Subcutaneous abdominal adipose tissue (tissue), 5 donors: Measurements from ENCODE around the gene DNAJC27.

Experiments used
- H3K27ac ChIP-seq: one replicate; pipeline ENCODE4 v1.7.0; 2013; ENCODE audit warnings: low read depth, mild to moderate bottlenecking, inconsistent platforms, low read length, moderate library complexity
- H3K27me3 ChIP-seq, 5 donors: one replicate each; pipeline ENCODE4 v1.7.0; 2013; ENCODE audit warnings: low read length in 5 of 5, inconsistent platforms in 1 of 5; ENCODE audit not compliant: control insufficient read depth in 5 of 5, insufficient read depth in 4 of 5
- H3K36me3 ChIP-seq, 5 donors: one replicate each; pipeline ENCODE4 v1.7.0; 2013; ENCODE audit warnings: low read length in 5 of 5; ENCODE audit not compliant: control insufficient read depth in 5 of 5, insufficient read depth in 5 of 5
- H3K4me1 ChIP-seq, 5 donors: one replicate each; pipeline ENCODE4 v1.7.0; 2013; ENCODE audit warnings: low read length in 5 of 5, mild to moderate bottlenecking in 3 of 5, moderate library complexity in 1 of 5; ENCODE audit not compliant: control insufficient read depth in 5 of 5, insufficient read depth in 5 of 5
- H3K4me3 ChIP-seq, 5 donors: one replicate each; pipeline ENCODE4 v1.7.0; 2013; ENCODE audit warnings: low read length in 5 of 5, low read depth in 1 of 5
- H3K9ac ChIP-seq, 5 donors: one replicate each; pipeline ENCODE4 v1.7.0; 2013; ENCODE audit warnings: low read length in 5 of 5, mild to moderate bottlenecking in 4 of 5, moderate library complexity in 3 of 5
- H3K9me3 ChIP-seq, 5 donors: one replicate each; pipeline ENCODE4 v1.7.0; 2013; ENCODE audit warnings: low read length in 5 of 5; ENCODE audit not compliant: control insufficient read depth in 5 of 5
- donor health status: healthy.
- donor health status: healthy.
- donor health status: healthy.
- donor health status: healthy.
- donor health status: healthy.

Gene DNAJC27

DNA sequence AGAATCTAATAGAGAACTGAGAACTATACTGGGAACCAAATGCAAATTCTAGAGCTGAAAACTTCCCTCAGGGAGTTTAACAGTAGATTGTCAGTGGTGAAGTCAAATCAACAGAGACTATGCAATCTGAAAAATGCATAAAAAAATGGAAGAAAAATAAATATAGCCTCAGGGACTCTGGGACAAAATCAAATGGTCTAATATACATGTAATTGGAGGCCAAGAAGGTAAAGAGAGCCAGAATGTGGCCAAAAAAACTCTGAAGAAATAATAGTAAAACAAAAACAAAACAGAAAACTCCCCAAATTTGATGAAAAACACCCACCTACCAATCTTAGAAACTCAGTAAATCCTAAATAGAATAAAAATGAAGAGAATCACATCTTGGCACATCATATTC lies 16.5 kb downstream of the DNAJC27 start:
- Histone ChIP-seq H3K9ac (no peak overlapping the region), H3K4me1 (peaks cover 0 to 34% (median 9%) of the 10 kb centered on the region in 5 donors), H3K9me3 (peaks cover 0 to 11% (median 7%) of the 10 kb centered on the region in 5 donors), H3K27ac (no peak overlapping the region), H3K27me3 (no peaks in the 10 kb centered on the region), H3K36me3 (peaks cover 45 to 72% (median 55%) of the 10 kb centered on the region in 5 donors), H3K4me3 (no peak overlapping the region)

- H3K36me3 ChIP-seq, result peaks cover 31 to 67% (median 53%) of the 10 kb centered on the region in 5 donors
- H3K4me3 ChIP-seq, result no peak overlapping the region
- H3K27ac ChIP-seq, result no peak overlapping the region
- no peaks in the 10 kb centered on the region for H3K4me1 ChIP-seq
- H3K9me3 ChIP-seq, result peaks cover 0 to 2% (median under 1%) of the 10 kb centered on the region in 5 donors
- H3K27me3 ChIP-seq, result no peaks in the 10 kb centered on the region
- H3K9ac ChIP-seq, result no peak overlapping the region
These were observed 21.7 kb downstream of the DNAJC27 start for GRCh38 chr2:24950102-24950501.

DNA sequence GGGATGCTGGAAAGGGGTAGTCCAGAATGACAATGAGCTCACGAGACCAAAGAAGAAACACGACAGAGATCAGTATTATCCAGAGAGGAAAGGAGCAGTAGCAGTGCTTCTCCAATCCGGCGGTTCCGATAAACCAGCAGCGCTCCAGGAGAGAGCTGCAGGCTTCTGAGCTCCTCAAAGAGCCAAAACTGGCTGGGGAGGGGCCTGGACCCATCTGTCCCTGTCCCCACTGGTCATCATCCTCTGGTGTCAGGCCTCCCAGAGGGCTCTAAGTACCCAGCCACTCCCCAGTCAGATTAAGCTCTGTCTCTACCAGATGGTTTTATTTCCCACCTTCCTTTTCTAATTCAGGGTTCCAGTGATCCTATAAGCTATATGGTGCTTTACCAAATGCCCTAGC lies 23.2 kb downstream of the DNAJC27 start:
- H3K9ac ChIP-seq, result no peak overlapping the region
- no peak overlapping the region for H3K4me3 ChIP-seq
- no peak overlapping the region for H3K27ac ChIP-seq
- H3K36me3 ChIP-seq, result peaks cover 20 to 59% (median 43%) of the 10 kb centered on the region in 5 donors
- H3K27me3 ChIP-seq, result no peaks in the 10 kb centered on the region
- H3K4me1 ChIP-seq, result no peaks in the 10 kb centered on the region
- H3K9me3 ChIP-seq, result no peaks in the 10 kb centered on the region

DNA sequence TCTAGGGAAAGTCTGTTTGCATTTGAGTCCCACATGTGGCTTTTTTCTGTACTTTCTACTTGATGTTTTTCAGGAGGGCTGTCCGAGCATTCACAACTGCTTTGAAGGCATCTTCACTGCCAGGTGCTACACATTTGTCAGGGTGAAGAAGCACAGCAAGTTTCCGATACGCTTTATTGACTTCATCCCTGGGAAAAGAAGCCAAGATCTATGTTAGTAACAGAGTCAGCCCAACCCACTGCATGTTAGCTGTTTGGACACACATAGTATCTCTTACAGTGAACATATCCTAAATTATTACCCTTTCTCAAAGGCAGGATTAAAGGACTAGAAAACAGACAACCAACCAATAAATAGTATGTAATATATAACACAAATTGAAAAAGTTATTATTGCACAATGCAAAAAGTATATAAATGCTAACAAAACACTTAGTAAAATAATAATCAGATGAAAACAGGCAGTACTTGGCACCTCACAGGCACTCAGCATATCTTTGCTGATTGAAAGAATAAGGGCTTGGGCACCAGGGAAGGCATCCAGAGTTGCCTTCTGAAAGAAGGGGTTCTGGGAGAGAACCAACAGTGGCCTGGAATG lies 24.1 kb downstream of the DNAJC27 start:
- H3K9ac ChIP-seq, result peak overlapping the region in 1 of 5 donors; percentile 42
- H3K4me1 ChIP-seq, result no peaks in the 10 kb centered on the region
- no peak overlapping the region for H3K4me3 ChIP-seq
- H3K27me3 ChIP-seq, result no peaks in the 10 kb centered on the region
- peaks cover 20 to 57% (median 37%) of the 10 kb centered on the region in 5 donors for H3K36me3 ChIP-seq
- H3K27ac ChIP-seq, result no peak overlapping the region
- no peaks in the 10 kb centered on the region for H3K9me3 ChIP-seq

DNA sequence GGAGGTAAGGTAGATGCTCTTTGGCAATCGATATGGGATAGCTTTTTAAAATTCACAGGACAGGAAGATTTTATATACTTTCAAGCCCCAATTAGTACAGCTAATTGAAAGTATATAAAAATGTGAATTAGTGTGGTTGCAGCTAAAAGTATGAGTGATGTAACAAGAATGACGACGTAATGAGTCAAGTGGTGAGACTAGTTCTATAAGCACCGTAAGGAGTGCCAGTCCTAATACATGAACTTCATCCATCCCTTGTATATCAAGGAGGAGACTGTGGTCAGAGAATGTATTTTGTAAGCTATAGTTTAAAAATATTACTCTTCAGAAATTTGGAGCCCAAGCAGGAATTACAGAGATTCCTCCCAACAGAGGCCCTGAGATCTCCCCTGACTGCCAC lies 25.8 kb downstream of the DNAJC27 start:
- no peaks in the 10 kb centered on the region for H3K4me1 ChIP-seq
- H3K4me3 ChIP-seq, result no peak overlapping the region
- H3K27ac ChIP-seq, result no peak overlapping the region
- no peaks in the 10 kb centered on the region for H3K27me3 ChIP-seq
- H3K9ac ChIP-seq, result peak overlapping the region in 1 of 5 donors; percentile 11
- no peaks in the 10 kb centered on the region for H3K9me3 ChIP-seq
- H3K36me3 ChIP-seq, result peaks cover 9 to 42% (median 27%) of the 10 kb centered on the region in 5 donors

DNA sequence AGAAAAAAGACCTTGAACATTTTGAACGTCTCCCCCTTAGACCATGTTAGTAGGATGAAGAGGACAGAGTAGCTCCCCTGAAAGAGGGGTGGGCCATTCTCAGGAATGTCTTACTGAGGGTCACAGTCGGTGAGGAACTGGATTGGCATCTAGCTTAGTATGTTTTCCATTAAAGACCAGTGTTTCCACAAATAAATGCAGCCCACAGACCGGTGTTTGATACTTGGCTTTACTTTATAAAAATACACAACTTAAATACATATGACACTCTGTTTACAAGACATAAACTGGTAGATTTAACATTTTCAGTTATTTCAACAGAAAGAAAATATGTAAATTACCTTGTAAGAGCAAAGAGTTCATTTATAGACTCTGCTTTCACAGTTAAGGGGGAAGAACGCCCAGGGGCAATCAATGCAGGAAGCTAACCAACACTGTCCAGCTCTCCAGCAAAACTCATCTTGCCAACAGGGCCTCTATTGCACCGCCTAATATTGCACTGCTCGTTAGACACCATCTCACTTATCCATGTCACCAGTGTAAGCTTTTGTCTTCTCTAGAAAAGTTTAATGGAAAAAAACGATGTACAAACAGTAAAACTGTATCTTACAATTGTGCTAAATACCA lies 28.2 kb downstream of the DNAJC27 start:
- Histone ChIP-seq H3K36me3 (peaks cover 6 to 32% (median 20%) of the 10 kb centered on the region in 5 donors), H3K4me1 (no peaks in the 10 kb centered on the region), H3K27ac (no peak overlapping the region), H3K27me3 (no peaks in the 10 kb centered on the region), H3K9ac (no peak overlapping the region), H3K4me3 (no peak overlapping the region), H3K9me3 (no peaks in the 10 kb centered on the region)

GRCh38 chr2:24939353-24939752 lies 32.4 kb downstream of the DNAJC27 start:
- no peak overlapping the region for H3K4me3 ChIP-seq
- no peaks in the 10 kb centered on the region for H3K27me3 ChIP-seq
- no peaks in the 10 kb centered on the region for H3K9me3 ChIP-seq
- no peak overlapping the region for H3K27ac ChIP-seq
- H3K4me1 ChIP-seq, result no peaks in the 10 kb centered on the region
- H3K36me3 ChIP-seq, result no peaks in the 10 kb centered on the region
- H3K9ac ChIP-seq, result no peak overlapping the region

DNA sequence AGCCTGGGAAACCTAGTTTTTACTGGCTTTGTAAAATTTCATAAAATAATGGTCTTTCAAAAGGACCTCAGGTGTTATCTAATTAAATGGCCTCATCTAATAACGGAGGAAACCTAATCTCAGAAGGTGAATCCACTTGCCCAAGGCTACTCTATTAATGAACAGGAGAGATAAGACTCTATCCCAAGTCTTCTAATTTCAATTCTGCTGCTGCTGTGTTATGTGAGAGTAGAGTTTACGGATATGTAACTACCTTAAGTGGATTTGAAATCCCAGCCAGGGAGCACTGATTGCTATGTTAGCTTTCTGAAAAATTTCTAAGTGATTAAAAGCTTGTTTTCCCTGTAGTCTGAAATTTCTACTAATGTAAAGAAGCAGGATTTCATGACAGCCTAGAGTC lies 34.5 kb downstream of the DNAJC27 start:
- Histone ChIP-seq H3K4me1 (no peaks in the 10 kb centered on the region), H3K27me3 (no peaks in the 10 kb centered on the region), H3K36me3 (no peaks in the 10 kb centered on the region), H3K4me3 (no peak overlapping the region), H3K27ac (no peak overlapping the region), H3K9ac (peak overlapping the region in 1 of 5 donors; percentile 30), H3K9me3 (no peaks in the 10 kb centered on the region)

DNA sequence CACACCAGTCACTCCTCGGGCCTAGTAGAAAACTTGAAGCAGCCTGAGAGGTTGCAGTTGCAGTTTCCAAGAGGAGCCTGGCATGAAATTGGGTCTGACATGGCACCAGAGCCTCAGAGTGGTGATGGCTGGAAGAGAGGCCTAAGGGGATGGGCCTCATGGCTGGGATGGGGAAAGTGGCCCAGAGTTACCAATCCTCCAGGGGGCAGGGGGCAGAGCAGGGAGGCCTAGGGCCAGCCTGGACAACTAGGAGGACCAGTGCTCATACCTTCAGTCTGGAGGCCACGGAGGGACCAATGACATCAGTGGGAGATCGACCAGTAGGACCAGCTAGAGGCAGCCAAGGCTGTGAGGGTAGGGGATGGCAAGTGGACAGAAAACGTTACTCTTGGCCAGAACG lies 36.6 kb downstream of the DNAJC27 start:
- H3K4me1 ChIP-seq, result no peaks in the 10 kb centered on the region

DNA sequence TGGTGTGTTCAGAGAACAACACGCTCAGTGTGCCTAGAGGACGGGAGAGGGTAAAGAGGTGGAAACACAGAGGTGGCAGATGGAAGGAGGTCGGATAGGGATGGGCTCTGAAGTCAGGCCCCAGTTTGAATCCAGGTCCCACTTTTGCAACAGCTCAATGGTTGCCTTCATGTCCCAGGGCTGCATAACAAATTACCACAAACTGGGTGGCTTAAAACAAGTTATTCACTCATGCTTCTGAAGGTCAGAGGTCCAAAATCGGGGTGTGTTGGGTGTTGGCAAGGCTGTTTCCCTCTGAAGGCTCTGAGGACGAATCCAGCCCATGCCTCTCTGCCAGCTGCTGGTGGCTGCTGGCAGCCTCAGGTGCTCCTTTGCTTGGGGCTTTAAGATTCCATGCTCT lies 39.0 kb downstream of the DNAJC27 start:
- Histone ChIP-seq H3K4me1 (no peaks in the 10 kb centered on the region), H3K9me3 (no peaks in the 10 kb centered on the region), H3K9ac (no peak overlapping the region), H3K27ac (no peak overlapping the region), H3K36me3 (no peaks in the 10 kb centered on the region), H3K27me3 (no peaks in the 10 kb centered on the region), H3K4me3 (no peak overlapping the region)

More for the DNA sequence above, 36.6 kb downstream of the DNAJC27 start:
- no peaks in the 10 kb centered on the region for H3K36me3 ChIP-seq
- H3K27ac ChIP-seq, result no peak overlapping the region
- no peak overlapping the region for H3K9ac ChIP-seq
- H3K27me3 ChIP-seq, result no peaks in the 10 kb centered on the region
- no peak overlapping the region for H3K4me3 ChIP-seq
- H3K9me3 ChIP-seq, result no peaks in the 10 kb centered on the region
